ENCODE data around the gene GRIK4. TPM values are rescaled to one million over a fixed set of nuclear protein-coding genes. Genes with fewer than 3 reads are reported as not detected.
"Not testable (repeated sequence)": the region's sequence is repeated elsewhere in the genome, so short reads cannot be mapped to it uniquely, and the experiment has no call there.

GRIK4 gene
- total RNA-seq, 2 donors from 2014 or later, result not detected

- not testable (repeated sequence) for H3K4me3 Mint-ChIP-seq
Observed at GRCh38 chr11:120765710-120766109, 254.2 kb downstream of the GRIK4 start.

GRCh38 chr11:120766318-120766717 is 254.8 kb downstream of the GRIK4 start:
- Mint-ChIP-seq H3K27me3 (peaks cover 49% of the 10 kb centered on the region), H3K36me3 (ENCODE audit: low read depth) (no peaks in the 10 kb centered on the region), H3K4me1 (no peaks in the 10 kb centered on the region), H3K4me3 (no peak overlapping the region), H3K9me3 (peaks cover 5% of the 10 kb centered on the region), H3K27ac (no peak overlapping the region)
- ATAC-seq (replicated peaks), result no peak

More at GRCh38 chr11:120765710-120766109, 254.2 kb downstream of the GRIK4 start:
- H3K27me3 Mint-ChIP-seq, result peaks cover 46% of the 10 kb centered on the region
- not testable (repeated sequence) for H3K4me1 Mint-ChIP-seq; H3K9me3 Mint-ChIP-seq; H3K27ac Mint-ChIP-seq; H3K36me3 Mint-ChIP-seq (ENCODE audit: low read depth); ATAC-seq (replicated peaks)

- no peak overlapping the region for H3K27ac Mint-ChIP-seq
- peaks cover 5% of the 10 kb centered on the region for H3K9me3 Mint-ChIP-seq
Observed at GRCh38 chr11:120768949-120769348, 257.4 kb downstream of the GRIK4 start.

GRCh38 chr11:120769906-120770305 is 258.4 kb downstream of the GRIK4 start:
- no peak overlapping the region for H3K27ac Mint-ChIP-seq
- no peaks in the 10 kb centered on the region for H3K4me1 Mint-ChIP-seq
- H3K9me3 Mint-ChIP-seq, result peaks cover 5% of the 10 kb centered on the region
- ATAC-seq (replicated peaks), result no peak
- no peaks in the 10 kb centered on the region for H3K36me3 Mint-ChIP-seq (ENCODE audit: low read depth)
- H3K4me3 Mint-ChIP-seq, result no peak overlapping the region
- peaks cover 53% of the 10 kb centered on the region for H3K27me3 Mint-ChIP-seq

More at GRCh38 chr11:120768949-120769348, 257.4 kb downstream of the GRIK4 start:
- Mint-ChIP-seq H3K27me3 (peaks cover 56% of the 10 kb centered on the region), H3K4me1 (no peaks in the 10 kb centered on the region), H3K36me3 (ENCODE audit: low read depth) (no peaks in the 10 kb centered on the region), H3K4me3 (no peak overlapping the region)
- ATAC-seq (replicated peaks), result no peak

- Mint-ChIP-seq H3K9me3 (peaks cover 5% of the 10 kb centered on the region), H3K4me3 (no peak overlapping the region), H3K4me1 (no peaks in the 10 kb centered on the region), H3K36me3 (ENCODE audit: low read depth) (no peaks in the 10 kb centered on the region), H3K27ac (no peak overlapping the region), H3K27me3 (peaks cover 57% of the 10 kb centered on the region)
- no peak for ATAC-seq (replicated peaks)
Observed at GRCh38 chr11:120771551-120772060, 260.1 kb downstream of the GRIK4 start.

- Mint-ChIP-seq H3K27ac (no peak overlapping the region), H3K27me3 (peaks cover 48% of the 10 kb centered on the region), H3K36me3 (ENCODE audit: low read depth) (no peaks in the 10 kb centered on the region), H3K4me1 (no peaks in the 10 kb centered on the region), H3K4me3 (no peak overlapping the region), H3K9me3 (no peaks in the 10 kb centered on the region)
- ATAC-seq (replicated peaks), result no peak
Observed at GRCh38 chr11:120773501-120774031, 262.0 kb downstream of the GRIK4 start.

- Mint-ChIP-seq H3K36me3 (ENCODE audit: low read depth) (no peaks in the 10 kb centered on the region), H3K4me3 (no peak overlapping the region), H3K9me3 (no peaks in the 10 kb centered on the region), H3K27ac (no peak overlapping the region), H3K27me3 (peaks cover 45% of the 10 kb centered on the region), H3K4me1 (no peaks in the 10 kb centered on the region)
- ATAC-seq (replicated peaks), result no peak
Observed at GRCh38 chr11:120774591-120775386, 263.2 kb downstream of the GRIK4 start.

GRCh38 chr11:120775986-120776951 is 264.7 kb downstream of the GRIK4 start:
- H3K27me3 Mint-ChIP-seq, result peaks cover 35% of the 10 kb centered on the region
- H3K27ac Mint-ChIP-seq, result no peak overlapping the region
- no peaks in the 10 kb centered on the region for H3K4me1 Mint-ChIP-seq
- no peak overlapping the region for H3K4me3 Mint-ChIP-seq
- no peaks in the 10 kb centered on the region for H3K9me3 Mint-ChIP-seq
- H3K36me3 Mint-ChIP-seq (ENCODE audit: low read depth), result no peaks in the 10 kb centered on the region
- ATAC-seq (replicated peaks), result no peak

GRCh38 chr11:120778685-120779490 is 267.3 kb downstream of the GRIK4 start:
- no peak overlapping the region for H3K4me3 Mint-ChIP-seq
- H3K4me1 Mint-ChIP-seq, result no peaks in the 10 kb centered on the region
- H3K27me3 Mint-ChIP-seq, result peaks cover 27% of the 10 kb centered on the region
- no peaks in the 10 kb centered on the region for H3K9me3 Mint-ChIP-seq
- no peaks in the 10 kb centered on the region for H3K36me3 Mint-ChIP-seq (ENCODE audit: low read depth)
- H3K27ac Mint-ChIP-seq, result no peak overlapping the region
- ATAC-seq (replicated peaks), result no peak

- H3K4me1 Mint-ChIP-seq, result no peaks in the 10 kb centered on the region
- no peak overlapping the region for H3K4me3 Mint-ChIP-seq
- ATAC-seq (replicated peaks), result no peak
- H3K36me3 Mint-ChIP-seq (ENCODE audit: low read depth), result no peaks in the 10 kb centered on the region
- peaks cover 22% of the 10 kb centered on the region for H3K27me3 Mint-ChIP-seq
- H3K9me3 Mint-ChIP-seq, result no peaks in the 10 kb centered on the region
- H3K27ac Mint-ChIP-seq, result no peak overlapping the region
Observed at GRCh38 chr11:120780239-120780638, 268.7 kb downstream of the GRIK4 start.

GRCh38 chr11:120781486-120782120 is 270.1 kb downstream of the GRIK4 start:
- Mint-ChIP-seq H3K27ac (no peak overlapping the region), H3K4me1 (no peaks in the 10 kb centered on the region), H3K9me3 (no peaks in the 10 kb centered on the region), H3K36me3 (ENCODE audit: low read depth) (no peaks in the 10 kb centered on the region), H3K27me3 (peaks cover 23% of the 10 kb centered on the region), H3K4me3 (no peak overlapping the region)
- no peak for ATAC-seq (replicated peaks)

- Mint-ChIP-seq H3K36me3 (ENCODE audit: low read depth) (no peaks in the 10 kb centered on the region), H3K4me3 (no peak overlapping the region), H3K9me3 (no peaks in the 10 kb centered on the region), H3K27ac (no peak overlapping the region), H3K27me3 (peaks cover 19% of the 10 kb centered on the region), H3K4me1 (no peaks in the 10 kb centered on the region)
- ATAC-seq (replicated peaks), result no peak
Observed at GRCh38 chr11:120784566-120785251, 273.2 kb downstream of the GRIK4 start.

GRCh38 chr11:120785576-120785975 is 274.0 kb downstream of the GRIK4 start:
- H3K27me3 Mint-ChIP-seq, result peaks cover 19% of the 10 kb centered on the region
- no peaks in the 10 kb centered on the region for H3K4me1 Mint-ChIP-seq
- H3K9me3 Mint-ChIP-seq, result no peaks in the 10 kb centered on the region
- H3K4me3 Mint-ChIP-seq, result no peak overlapping the region
- no peak for ATAC-seq (replicated peaks)
- no peaks in the 10 kb centered on the region for H3K36me3 Mint-ChIP-seq (ENCODE audit: low read depth)
- H3K27ac Mint-ChIP-seq, result no peak overlapping the region

All from activated T-helper 17 cell treated with anti-CD3 and anti-CD28 coated beads, Interleukin-2, amount 50 U/mL, for 72 hours (primary cell).